GM18870 (cell line): ENCODE data around the gene SMARCD2.

Experiments
- ATAC-seq: cut with Tn5 transposase; IDR thresholded peaks from one replicate; pipeline ENCODE4 v1.9.1; 2021; ENCODE audit warnings: moderate library complexity; ENCODE audit not compliant: unreplicated experiment

SMARCD2 gene

DNA sequence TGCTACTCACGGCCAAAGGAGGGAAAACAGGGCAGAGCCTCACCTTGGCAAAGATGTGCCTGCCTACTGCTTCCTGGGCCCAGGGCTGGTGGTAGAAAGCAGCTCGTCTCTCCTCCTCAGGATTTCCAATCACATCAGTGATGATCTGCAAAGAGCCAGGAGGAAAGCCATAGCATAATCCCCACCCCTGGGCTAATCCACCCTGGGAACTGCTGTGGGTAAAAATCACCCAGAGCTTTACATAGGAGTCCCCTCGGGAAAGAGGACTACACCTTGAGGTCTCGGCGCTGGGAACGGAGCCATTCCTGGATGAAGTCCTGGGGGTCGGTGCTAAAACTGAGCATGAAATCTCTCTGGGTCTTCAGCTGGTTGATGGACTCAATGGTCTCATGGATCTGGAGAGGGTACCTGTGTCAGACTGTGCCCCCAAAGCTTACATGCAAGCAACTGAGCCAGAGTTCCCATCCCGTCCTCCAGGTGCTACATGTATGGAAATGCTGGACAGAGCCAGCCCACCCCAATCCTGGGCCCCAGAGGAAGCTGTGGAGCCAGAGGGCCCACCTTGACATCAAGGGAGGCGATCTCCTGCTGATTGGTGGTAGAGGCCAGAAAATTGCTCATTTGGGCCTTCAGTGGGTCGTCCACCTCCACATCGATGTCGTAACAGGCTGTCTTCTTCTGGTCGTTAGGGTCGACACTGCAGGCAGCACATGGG lies 9.3 kb downstream of the SMARCD2 start:
- no peak for ATAC-seq

DNA sequence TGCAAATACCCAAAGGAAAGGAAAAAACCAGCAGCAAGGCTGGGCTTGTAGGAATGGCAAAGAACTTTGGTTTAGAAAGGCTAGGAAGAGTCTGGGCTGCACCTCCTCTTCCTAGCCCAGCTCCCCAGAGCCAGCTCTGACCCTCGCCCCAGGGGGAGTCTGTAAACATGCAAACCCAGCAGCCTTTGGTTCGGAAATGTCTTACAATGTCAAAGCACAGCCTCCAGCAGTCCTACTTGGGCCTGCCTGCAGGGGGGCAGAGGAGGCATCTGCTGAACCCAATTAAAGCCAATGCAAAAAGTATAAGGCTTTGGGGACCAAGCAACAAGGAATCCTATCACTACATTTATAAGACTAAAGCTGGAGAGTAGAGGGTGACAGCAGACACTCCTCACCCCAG lies 10.0 kb downstream of the SMARCD2 start:
- ATAC-seq, result no peak

DNA sequence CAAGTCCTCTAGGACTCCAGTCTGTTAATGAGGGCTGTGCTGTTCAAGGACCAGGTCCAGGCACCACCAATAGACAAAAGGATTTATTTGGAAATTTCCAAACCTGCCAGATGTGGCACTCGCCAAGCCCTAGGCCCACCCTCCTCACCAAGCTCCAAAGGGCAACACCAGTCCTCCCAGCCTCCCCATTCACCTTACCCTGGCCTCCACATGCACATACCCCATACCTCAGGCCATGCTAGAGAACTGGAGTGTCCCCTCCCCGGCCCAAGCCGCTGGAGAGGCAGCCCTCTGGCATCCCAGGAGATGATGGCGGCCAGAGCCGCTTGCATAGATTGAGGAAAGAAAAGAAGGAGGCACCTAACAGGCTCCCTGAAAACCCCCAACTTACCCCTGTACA lies 10.5 kb downstream of the SMARCD2 start:
- no peak for ATAC-seq

- no peak for ATAC-seq
These were observed 11.0 kb downstream of the SMARCD2 start for GRCh38 chr17:63831505-63831904.

GRCh38 chr17:63830904-63831491 lies 11.5 kb downstream of the SMARCD2 start:
- no peak for ATAC-seq

GRCh38 chr17:63830278-63830677 lies 12.2 kb downstream of the SMARCD2 start:
- no peak for ATAC-seq

DNA sequence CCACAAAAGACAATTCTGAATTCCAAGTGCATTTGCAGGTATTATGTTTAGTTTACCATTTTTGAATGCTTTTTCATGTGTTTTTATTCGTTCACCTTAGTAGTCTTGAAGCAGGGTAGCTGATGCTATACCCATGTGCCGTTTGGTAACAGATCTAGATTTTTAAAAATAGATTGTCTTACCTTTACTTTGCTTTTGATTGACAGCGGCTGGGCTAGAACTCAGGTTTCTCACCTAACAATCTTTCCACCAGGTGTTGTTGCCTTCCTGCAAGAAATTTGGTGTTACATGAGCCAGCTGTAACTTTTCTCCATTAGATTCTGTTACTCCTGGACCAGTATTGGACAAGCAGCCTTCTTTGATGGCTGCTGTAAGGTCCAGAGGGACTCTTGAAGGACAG lies 13.5 kb downstream of the SMARCD2 start:
- no peak for ATAC-seq

DNA sequence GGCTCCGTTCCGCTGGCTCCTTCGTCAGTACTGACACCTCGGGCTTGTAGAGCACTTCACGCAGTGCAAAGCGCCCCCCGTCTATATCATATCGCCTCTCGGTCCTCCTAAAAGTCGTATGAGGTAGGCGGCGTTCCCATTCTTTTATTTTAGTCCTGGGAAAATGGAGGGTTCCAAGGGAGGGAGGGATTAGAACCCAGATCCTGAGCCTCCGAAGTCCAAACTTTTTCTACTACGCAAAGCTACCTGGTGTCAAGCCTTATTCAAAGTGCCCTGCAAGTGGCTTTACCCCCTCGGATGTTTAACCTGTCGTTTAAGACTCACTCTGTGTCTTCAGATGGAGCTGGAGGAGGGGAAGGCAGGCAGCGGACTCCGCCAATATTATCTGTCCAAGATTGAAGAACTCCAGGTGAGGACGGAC lies 14.7 kb downstream of the SMARCD2 start:
- ATAC-seq, result no peak

DNA sequence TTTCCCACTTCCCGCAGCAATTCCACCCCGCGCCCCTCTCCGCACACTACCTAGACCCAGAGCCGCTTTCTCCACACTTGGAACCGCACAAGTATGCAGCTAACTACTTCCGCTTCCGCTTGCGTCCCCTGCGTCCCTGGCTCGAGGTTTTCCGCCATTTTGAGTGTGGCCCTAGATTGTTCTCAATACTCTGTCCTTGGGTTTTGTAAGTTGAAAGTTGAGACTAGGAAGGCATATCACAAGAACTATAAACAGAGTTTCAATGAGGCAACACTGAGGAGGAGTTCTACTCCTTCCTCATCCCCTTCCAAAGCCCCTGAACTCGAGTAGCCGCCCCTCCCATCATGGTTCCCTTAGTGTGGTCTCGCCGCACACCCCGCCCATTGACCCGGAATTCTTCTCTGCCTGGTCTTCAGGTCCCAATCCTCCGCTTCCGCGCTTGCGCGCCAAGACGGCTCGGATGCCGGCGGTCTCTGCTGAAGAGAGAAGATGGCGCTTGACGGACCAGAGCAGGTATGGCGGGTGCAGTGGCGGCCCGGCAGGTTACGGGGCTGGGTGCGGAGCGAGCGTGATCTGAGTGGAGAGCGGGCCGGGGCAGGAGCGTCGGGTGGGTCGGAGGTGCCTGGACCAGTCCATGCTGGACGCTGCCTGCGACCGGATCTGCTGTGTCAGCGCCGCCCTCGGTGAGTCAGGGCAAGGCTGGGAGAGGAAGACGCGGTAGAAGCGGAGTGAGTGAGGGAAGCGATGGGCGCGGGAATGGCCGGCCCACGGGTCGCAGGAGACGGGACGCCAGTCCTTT lies 15.3 kb downstream of the SMARCD2 start, which contains the start of the genes FTSJ3 and PSMC5:
FTSJ3 (minus strand) TSS at position 662 of the 799 bp plus-strand sequence. CDS start 761 bp downstream, outside the sequence.
PSMC5 (plus strand) TSS at position 430 of the 799 bp plus-strand sequence; CDS start at position 490, 60 bp downstream.
- ATAC-seq, result peak; percentile 75

- ATAC-seq, result no peak
These were observed 15.9 kb downstream of the SMARCD2 start for GRCh38 chr17:63826468-63827001.

GRCh38 chr17:63824362-63824761 lies 18.1 kb downstream of the SMARCD2 start:
- ATAC-seq, result no peak

DNA sequence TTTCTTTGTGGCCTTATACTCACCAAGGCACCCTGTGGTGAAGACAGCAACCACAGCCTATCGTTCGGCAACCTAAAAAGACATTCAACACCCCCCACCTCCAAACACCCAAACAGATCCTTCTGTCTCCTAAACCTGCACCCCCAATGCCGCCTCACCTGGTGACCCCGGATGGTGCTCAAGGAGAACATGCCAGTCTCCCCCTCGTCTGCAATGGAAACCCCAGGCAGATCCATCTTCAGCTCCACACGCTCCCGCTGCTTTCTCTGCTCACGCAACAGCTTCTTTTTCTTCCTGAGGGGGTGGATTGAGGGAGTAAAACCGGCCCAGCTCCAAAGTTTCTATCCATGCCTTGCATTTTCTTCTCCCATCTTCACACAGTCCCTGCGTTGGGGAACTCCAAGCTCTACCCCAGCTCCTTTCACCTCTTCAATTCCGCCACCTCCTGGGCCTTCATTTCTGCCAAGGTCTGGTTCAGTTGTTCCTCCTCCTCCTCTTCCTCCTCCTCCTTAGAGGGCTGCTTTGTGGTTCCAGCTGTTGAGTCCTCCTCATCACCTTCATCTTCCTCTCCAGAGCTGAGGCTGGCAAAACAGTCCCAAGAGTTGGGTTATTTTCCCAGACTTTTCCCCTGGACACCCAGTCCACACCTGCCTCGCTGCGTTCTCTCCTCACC lies 18.7 kb downstream of the SMARCD2 start:
- no peak for ATAC-seq

DNA sequence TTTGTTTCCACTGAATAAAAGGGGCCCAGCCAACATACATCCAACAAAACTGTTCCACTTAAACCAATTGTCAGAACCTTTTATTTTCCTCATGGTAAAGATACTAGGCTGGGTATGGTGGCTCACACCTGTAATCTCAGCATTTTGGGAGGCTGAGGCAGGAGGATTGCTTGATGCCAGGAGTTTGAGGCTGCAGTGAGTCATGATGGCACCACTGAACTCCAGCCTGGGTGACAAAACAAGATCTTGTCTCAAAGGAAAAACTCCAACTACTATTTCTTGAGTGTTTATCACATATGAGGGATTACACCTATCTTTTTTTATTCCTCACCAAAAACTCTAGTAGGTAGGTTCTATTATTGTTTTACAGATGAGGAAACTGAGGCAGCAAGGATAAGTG lies 19.9 kb downstream of the SMARCD2 start:
- ATAC-seq, result no peak

DNA sequence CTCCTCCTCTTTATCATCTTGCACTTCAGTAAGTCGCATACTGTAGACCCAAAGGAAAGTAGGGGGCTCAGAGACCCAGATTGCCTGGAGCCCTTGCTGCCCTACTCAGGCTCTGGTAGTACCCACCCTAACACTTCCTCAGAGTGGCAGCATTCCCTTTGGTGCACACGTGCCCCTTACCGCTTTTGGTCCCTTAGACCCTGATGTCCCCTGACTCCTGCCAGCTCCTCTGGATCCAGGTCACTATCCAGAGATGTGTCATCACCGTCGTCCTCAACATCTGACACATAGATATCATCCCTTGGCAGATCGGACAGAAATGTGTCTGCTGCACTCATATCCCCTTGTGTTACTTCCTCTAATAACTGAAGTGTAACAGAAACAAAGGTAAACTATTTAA lies 20.7 kb downstream of the SMARCD2 start:
- no peak for ATAC-seq

DNA sequence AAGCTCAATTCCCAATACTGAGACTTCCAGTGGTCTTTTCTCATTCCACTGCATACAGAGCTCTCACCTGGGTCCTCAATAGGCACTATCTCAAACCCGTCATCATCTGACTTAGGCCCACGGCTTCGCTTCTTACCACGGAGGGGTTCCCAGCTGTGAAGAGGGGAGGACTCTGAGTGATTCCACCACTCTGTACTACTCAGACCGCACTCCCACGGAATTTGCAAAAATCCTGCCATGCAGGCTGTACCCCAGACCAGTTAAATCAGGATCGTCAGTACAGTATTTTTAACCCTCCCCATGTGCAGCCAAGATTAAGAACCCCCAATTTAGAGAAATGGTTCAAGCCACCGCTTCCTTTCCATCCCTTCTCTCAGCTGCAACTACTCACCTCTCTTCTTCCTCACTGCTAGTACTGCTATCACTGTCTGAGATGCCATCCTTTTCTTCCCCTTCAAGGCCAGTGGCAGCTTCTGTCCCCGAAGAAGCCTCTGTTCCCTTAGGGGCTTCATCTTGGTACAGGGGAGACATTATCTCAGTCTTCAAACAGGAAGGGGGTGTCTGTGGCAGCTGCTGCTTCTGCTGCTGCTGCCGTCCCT lies 21.4 kb downstream of the SMARCD2 start:
- ATAC-seq, result no peak

GRCh38 chr17:63819585-63820537 lies 22.6 kb downstream of the SMARCD2 start:
- ATAC-seq, result no peak

DNA sequence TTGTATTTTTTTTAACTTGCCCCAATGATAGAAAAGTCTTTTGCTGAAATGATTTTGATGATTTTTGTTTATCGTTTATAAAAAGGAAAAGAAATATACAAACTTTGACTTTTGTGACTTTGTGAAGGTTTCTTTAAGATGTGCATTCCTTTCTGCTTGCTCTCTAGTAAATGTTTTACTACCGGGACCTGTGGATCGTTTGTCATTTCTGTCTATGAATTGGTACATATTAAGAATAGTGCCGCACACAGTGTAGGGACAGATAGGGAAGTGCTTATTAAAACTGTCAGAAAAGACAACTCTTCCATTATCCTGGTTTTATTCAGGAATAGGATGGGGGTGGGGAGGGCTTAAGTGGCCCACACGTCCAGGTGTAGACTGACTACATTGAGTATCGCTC lies 23.4 kb downstream of the SMARCD2 start:
- no peak for ATAC-seq

DNA sequence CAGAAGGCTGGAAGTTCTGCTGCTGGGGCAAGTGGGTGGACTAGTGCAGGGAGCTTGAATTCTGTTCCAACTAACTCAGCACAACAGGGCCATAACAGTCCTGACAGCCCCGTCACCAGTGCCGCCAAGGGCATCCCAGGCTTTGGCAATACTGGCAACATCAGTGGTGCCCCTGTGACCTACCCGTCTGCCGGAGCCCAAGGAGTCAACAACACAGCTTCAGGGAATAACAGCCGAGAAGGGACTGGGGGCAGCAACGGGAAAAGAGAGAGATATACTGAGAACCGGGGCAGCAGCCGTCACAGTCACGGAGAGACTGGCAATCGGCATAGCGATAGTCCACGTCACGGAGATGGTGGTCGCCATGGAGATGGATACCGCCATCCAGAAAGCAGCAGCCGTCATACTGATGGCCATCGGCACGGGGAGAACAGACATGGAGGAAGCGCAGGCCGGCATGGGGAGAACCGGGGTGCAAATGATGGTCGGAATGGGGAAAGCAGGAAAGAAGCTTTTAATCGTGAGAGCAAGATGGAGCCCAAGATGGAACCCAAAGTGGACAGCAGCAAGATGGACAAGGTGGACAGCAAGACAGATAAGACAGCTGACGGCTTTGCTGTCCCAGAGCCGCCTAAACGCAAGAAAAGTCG lies 24.6 kb downstream of the SMARCD2 start:
- no peak for ATAC-seq

DNA sequence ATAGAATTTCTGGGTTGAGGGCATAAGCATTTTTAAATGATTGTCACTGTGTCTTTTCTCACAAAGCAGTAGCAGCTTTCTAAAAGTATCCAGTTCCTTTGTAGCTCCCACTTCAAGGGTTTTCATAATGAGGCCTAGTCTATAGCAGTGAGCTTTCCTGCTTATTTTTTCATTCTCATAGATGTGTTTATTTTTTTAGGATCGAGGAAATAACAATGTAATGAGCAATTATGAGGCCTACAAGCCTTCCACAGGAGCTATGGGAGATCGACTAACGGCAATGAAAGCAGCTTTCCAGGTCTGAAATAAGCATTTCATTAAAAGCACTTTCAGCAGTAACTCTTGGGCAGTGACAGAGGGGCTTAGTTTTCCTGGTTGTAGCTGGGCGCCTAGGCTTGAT lies 25.8 kb downstream of the SMARCD2 start:
- no peak for ATAC-seq
